ENCODE results near the gene MS4A2.
"Not testable (repeated sequence)": the region's sequence is repeated elsewhere in the genome, so short reads cannot be mapped to it uniquely, and the experiment has no call there.

The MS4A2 gene

DNA sequence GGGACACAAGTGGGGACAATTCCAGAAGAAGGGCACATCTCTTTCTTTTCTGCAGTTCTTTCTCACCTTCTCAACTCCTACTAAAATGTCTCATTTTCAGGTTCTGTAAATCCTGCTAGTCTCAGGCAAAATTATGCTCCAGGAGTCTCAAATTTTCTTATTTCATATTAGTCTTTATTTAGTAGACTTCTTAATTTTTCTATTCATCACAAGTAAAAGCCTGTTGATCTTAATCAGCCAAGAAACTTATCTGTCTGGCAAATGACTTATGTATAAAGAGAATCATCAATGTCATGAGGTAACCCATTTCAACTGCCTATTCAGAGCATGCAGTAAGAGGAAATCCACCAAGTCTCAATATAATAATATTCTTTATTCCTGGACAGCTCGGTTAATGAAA lies at the start of gene MS4A2:
Gene MS4A2, plus strand, starts transcription at position 301 of the 400 bp plus-strand sequence. CDS start 102 bp downstream, outside the sequence.
- H3K27ac Mint-ChIP-seq, result no peak within 1 kb of the TSS
- H3K9me3 Mint-ChIP-seq, result no peaks in the 10 kb centered on the region

DNA sequence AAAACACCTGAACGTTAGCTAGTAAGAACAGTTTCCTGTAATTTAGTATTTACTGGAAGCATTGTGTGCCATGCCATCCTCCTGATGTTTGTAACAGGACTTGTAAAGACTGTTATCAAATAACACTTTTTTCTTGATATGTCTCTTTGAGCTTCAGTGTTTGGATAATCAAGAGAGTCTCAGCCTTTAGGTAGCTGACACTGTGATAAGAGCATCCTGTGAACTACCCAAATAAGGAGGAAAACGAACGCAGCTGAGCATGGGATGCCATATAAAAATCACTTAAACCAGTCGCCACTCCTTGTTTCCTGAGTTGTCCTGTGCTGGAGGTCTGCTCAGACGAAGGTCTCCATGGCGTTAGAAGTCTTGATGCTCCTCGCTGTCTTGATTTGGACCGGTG lies 48.4 kb upstream of the MS4A2 start, which contains the start of gene OOSP2:
Gene OOSP2, plus strand, starts transcription at position 301 of the 400 bp plus-strand sequence. Its CDS starts 51 bp downstream, at position 352.
- no peaks in the 10 kb centered on the region for H3K4me1 Mint-ChIP-seq
- no peak within 1 kb of the TSS for H3K27ac Mint-ChIP-seq
- H3K36me3 Mint-ChIP-seq, result no peaks in the 10 kb centered on the region
- no peak within 1 kb of the TSS for H3K4me3 Mint-ChIP-seq
- H3K27me3 Mint-ChIP-seq, result peaks cover 4% of the 10 kb centered on the region
- no peaks in the 10 kb centered on the region for H3K9me3 Mint-ChIP-seq

More for the DNA sequence above, at the start of gene MS4A2:
- Mint-ChIP-seq H3K27me3 (peaks cover 17% of the 10 kb centered on the region), H3K4me3 (no peak within 1 kb of the TSS), H3K4me1 (no peaks in the 10 kb centered on the region), H3K36me3 (no peaks in the 10 kb centered on the region)

- H3K4me1 Mint-ChIP-seq, H3K4me3 Mint-ChIP-seq, H3K36me3 Mint-ChIP-seq, H3K27me3 Mint-ChIP-seq, H3K9me3 Mint-ChIP-seq, H3K27ac Mint-ChIP-seq: not testable (repeated sequence)
These were observed 38.0 kb upstream of the MS4A2 start for GRCh38 chr11:60050422-60050821.

- H3K4me1 Mint-ChIP-seq, H3K27me3 Mint-ChIP-seq, H3K27ac Mint-ChIP-seq: not testable (repeated sequence)
These were observed 37.6 kb upstream of the MS4A2 start for GRCh38 chr11:60050839-60051238.

GRCh38 chr11:60056349-60056969 lies 32.0 kb upstream of the MS4A2 start, which contains the start of gene MS4A3:
MS4A3 (plus strand) TSS chr11:60056665; CDS start chr11:60061161, 4,496 bp downstream.
- Mint-ChIP-seq H3K4me1 (no peaks in the 10 kb centered on the region), H3K27me3 (peaks cover 1% of the 10 kb centered on the region), H3K4me3 (no peak within 1 kb of the TSS), H3K27ac (no peak within 1 kb of the TSS), H3K36me3 (no peaks in the 10 kb centered on the region), H3K9me3 (no peaks in the 10 kb centered on the region)

More at GRCh38 chr11:60050839-60051238, 37.6 kb upstream of the MS4A2 start:
- not testable (repeated sequence) for H3K4me3 Mint-ChIP-seq, H3K9me3 Mint-ChIP-seq, H3K36me3 Mint-ChIP-seq

DNA sequence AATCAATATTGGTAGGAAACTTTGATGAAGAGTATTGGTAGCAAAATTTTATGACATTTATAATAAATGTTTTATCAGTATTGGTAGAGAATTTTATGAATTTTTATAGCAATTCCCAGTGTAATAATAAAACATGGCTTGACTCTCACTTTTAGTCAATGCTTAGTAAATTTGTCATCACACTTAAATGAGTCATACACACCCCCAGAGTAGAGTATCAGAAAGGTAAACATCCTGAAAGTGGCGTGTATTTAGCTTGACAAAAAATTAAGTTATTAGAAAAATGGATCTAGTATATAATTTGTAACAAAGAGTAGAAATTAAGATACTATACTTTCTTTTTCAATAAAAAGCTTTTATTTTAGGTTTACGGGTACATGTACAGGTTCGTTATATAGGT lies 29.4 kb upstream of the MS4A2 start:
- H3K9me3 Mint-ChIP-seq, result no peaks in the 10 kb centered on the region
- no peak overlapping the region for H3K4me3 Mint-ChIP-seq
- no peaks in the 10 kb centered on the region for H3K4me1 Mint-ChIP-seq
- H3K36me3 Mint-ChIP-seq, result no peaks in the 10 kb centered on the region
- H3K27ac Mint-ChIP-seq, result no peak overlapping the region
- H3K27me3 Mint-ChIP-seq, result peaks cover 1% of the 10 kb centered on the region

GRCh38 chr11:60059521-60060240 lies 28.8 kb upstream of the MS4A2 start:
- Mint-ChIP-seq H3K4me3 (no peak overlapping the region), H3K9me3 (no peaks in the 10 kb centered on the region), H3K4me1 (no peaks in the 10 kb centered on the region), H3K27me3 (peaks cover 1% of the 10 kb centered on the region), H3K27ac (no peak overlapping the region), H3K36me3 (no peaks in the 10 kb centered on the region)

GRCh38 chr11:60064111-60064510 lies 24.4 kb upstream of the MS4A2 start:
- no peak overlapping the region for H3K4me3 Mint-ChIP-seq
- H3K36me3 Mint-ChIP-seq, result no peaks in the 10 kb centered on the region
- no peaks in the 10 kb centered on the region for H3K9me3 Mint-ChIP-seq
- H3K4me1 Mint-ChIP-seq, result no peaks in the 10 kb centered on the region
- peaks cover 1% of the 10 kb centered on the region for H3K27me3 Mint-ChIP-seq
- H3K27ac Mint-ChIP-seq, result no peak overlapping the region

DNA sequence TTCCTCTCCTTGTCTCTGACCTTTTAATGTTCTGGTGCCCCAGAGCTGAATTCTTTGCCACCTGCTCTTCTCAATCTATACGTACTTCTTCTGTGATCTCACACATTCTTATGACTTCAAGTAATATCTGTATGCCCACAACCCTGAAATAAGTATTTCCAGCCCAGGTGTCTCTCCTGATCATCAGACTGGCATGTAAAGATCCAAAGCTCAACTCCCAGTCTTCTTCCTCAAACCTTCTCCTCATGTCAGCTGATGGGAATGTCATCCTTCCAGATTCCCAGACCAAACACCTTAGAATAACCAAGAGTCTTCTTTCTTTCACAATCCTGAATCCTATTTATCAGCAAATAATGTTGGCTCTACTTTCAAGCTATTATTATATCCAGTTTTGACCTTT lies 22.7 kb upstream of the MS4A2 start:
- H3K4me1 Mint-ChIP-seq, result no peaks in the 10 kb centered on the region
- H3K27ac Mint-ChIP-seq, result no peak overlapping the region
- H3K27me3 Mint-ChIP-seq, result peaks cover 1% of the 10 kb centered on the region
- no peaks in the 10 kb centered on the region for H3K9me3 Mint-ChIP-seq
- H3K4me3 Mint-ChIP-seq, result no peak overlapping the region
- no peaks in the 10 kb centered on the region for H3K36me3 Mint-ChIP-seq

DNA sequence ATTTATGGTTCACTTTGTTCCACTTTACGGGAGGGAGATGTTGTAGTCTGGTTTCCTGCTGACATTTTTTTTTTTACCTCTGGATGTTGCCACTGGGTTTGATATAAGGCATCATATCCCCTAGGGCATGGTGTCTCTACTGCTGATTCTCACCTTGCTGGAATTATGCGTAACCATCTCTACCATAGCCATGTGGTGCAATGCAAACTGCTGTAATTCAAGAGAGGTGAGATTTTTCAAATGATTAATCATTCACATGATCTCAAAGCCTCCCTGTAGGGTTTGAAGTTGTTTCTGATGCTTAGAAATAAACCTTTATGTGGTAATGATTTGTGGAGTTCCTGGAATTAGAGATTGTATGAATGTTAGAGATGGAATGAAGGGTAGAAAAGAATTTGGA lies 19.0 kb upstream of the MS4A2 start:
- Mint-ChIP-seq H3K36me3 (no peaks in the 10 kb centered on the region), H3K4me1 (no peaks in the 10 kb centered on the region), H3K27me3 (peaks cover 1% of the 10 kb centered on the region)

DNA sequence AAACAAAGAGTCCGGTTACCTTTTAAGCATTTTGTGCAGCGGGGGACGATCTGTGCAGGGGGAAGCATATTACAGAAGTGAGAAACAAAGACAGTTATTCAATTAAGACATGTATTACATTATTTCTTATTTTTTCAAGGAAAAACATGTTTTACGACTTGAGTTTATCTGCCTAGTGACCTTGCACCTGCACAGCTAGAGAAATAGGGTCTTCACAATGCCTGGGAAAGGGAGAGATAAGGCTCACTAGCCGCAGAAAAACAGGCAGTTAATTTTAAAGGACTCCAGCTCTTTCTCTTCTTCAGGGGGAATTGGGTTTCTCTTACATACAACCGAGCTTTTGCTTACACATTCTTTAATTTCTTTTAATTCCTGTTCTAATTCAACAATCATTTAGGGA lies 16.8 kb upstream of the MS4A2 start:
- H3K4me3 Mint-ChIP-seq, H3K4me1 Mint-ChIP-seq, H3K27me3 Mint-ChIP-seq, H3K27ac Mint-ChIP-seq, H3K36me3 Mint-ChIP-seq, H3K9me3 Mint-ChIP-seq: not testable (repeated sequence)

More for the DNA sequence above, 19.0 kb upstream of the MS4A2 start:
- Mint-ChIP-seq H3K27ac (no peak overlapping the region), H3K9me3 (no peaks in the 10 kb centered on the region), H3K4me3 (no peak overlapping the region)

GRCh38 chr11:60077216-60077817 lies 11.1 kb upstream of the MS4A2 start:
- H3K4me1 Mint-ChIP-seq, result no peaks in the 10 kb centered on the region
- peaks cover 1% of the 10 kb centered on the region for H3K36me3 Mint-ChIP-seq
- H3K27ac Mint-ChIP-seq, result no peak overlapping the region
- peaks cover 2% of the 10 kb centered on the region for H3K27me3 Mint-ChIP-seq
- peaks cover 5% of the 10 kb centered on the region for H3K9me3 Mint-ChIP-seq
- H3K4me3 Mint-ChIP-seq, result no peak overlapping the region

DNA sequence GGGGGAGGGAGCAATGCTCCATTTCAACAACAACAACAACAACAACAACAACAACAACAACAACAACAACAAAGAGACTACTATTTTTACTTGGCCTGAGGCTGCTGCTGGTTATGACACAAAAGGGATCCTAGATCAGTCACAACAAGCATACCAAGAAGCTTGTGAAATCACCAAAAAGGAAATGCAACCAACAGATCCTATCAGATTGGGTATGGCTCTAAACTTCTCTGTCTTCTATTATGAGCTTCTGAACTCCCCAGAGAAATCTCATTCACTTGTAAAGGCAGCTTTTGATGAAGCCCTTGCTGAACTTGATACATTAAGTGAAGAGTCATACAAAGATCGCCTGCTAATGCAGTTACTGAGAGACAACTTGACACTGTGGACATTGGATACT lies 10.5 kb upstream of the MS4A2 start:
- no peaks in the 10 kb centered on the region for H3K4me1 Mint-ChIP-seq
- H3K36me3 Mint-ChIP-seq, result peaks cover 1% of the 10 kb centered on the region
- H3K27ac Mint-ChIP-seq, result no peak overlapping the region

DNA sequence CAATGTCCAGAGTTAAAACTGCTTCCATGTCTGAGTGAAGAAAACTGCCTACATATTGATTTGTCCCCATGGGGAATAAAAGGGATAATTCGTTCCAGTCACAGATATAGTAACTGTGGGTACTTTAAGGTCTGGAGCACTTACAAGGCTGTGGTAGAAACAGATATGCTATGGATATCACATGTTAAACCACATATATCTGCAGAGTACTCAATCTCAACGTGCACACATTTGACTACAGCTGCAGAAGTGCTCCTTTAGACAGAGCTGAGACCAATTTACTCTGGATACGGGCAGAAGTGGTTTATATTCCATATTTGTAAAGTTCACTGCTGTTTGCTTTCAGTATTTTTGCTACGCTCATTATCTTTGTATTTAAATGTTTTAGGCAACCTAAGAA lies 9.7 kb upstream of the MS4A2 start:
- Mint-ChIP-seq H3K4me3 (no peak overlapping the region), H3K27ac (no peak overlapping the region), H3K36me3 (peaks cover 1% of the 10 kb centered on the region), H3K4me1 (no peaks in the 10 kb centered on the region), H3K27me3 (peaks cover 3% of the 10 kb centered on the region), H3K9me3 (peaks cover 5% of the 10 kb centered on the region)

More for the DNA sequence above, 10.5 kb upstream of the MS4A2 start:
- Mint-ChIP-seq H3K9me3 (peaks cover 5% of the 10 kb centered on the region), H3K4me3 (no peak overlapping the region), H3K27me3 (peaks cover 3% of the 10 kb centered on the region)

- Mint-ChIP-seq H3K36me3 (peaks cover 1% of the 10 kb centered on the region), H3K4me3 (no peak overlapping the region), H3K9me3 (peaks cover 5% of the 10 kb centered on the region), H3K27ac (no peak overlapping the region), H3K4me1 (no peaks in the 10 kb centered on the region), H3K27me3 (peaks cover 9% of the 10 kb centered on the region)
These were observed 7.9 kb upstream of the MS4A2 start for GRCh38 chr11:60080535-60080934.

- no peaks in the 10 kb centered on the region for H3K4me1 Mint-ChIP-seq
- no peak overlapping the region for H3K27ac Mint-ChIP-seq
- H3K9me3 Mint-ChIP-seq, result no peaks in the 10 kb centered on the region
- H3K27me3 Mint-ChIP-seq, result peaks cover 19% of the 10 kb centered on the region
- peaks cover 1% of the 10 kb centered on the region for H3K36me3 Mint-ChIP-seq
- no peak overlapping the region for H3K4me3 Mint-ChIP-seq
These were observed 3.7 kb upstream of the MS4A2 start for GRCh38 chr11:60084631-60085273.
